Endodermal cell (in vitro differentiated cells): ENCODE measurements around the gene DAGLA. TPM values are rescaled to one million over a fixed set of nuclear protein-coding genes. Genes with fewer than 3 reads are reported as not detected.

Experiments used
- DNase-seq: peaks from one replicate; pipeline ENCODE4 v3.0.0-alpha.2; 2017
- H3K27ac ChIP-seq: 2 replicates; pipeline ENCODE4 v1.5.1; 2013; ENCODE audit warnings: mild to moderate bottlenecking, low read depth, low read length, moderate library complexity
- H3K27me3 ChIP-seq: 2 replicates; pipeline ENCODE4 v1.6.1; 2013; ENCODE audit warnings: mild to moderate bottlenecking, low read length, moderate library complexity; ENCODE audit not compliant: insufficient read depth, control insufficient read depth, poor library complexity, severe bottlenecking
- H3K36me3 ChIP-seq: 2 replicates; pipeline ENCODE4 v1.7.0; 2013; ENCODE audit warnings: mild to moderate bottlenecking, low read length, moderate library complexity; ENCODE audit not compliant: control insufficient read depth, insufficient read depth
- H3K4me1 ChIP-seq: one replicate; pipeline ENCODE4 v1.7.0; 2013; ENCODE audit warnings: low read length; ENCODE audit not compliant: control insufficient read depth, insufficient read depth
- H3K4me3 ChIP-seq: 2 replicates; pipeline ENCODE4 v1.5.1; 2013; ENCODE audit warnings: mild to moderate bottlenecking, low read length, moderate library complexity
- H3K9ac ChIP-seq: 2 replicates; pipeline ENCODE4 v1.6.1; 2013; ENCODE audit warnings: mild to moderate bottlenecking, low read length, moderate library complexity; ENCODE audit not compliant: poor library complexity, severe bottlenecking; ENCODE audit errors: extremely low read depth
- H3K9me3 ChIP-seq: 2 replicates; pipeline ENCODE4 v1.6.1; 2013; ENCODE audit warnings: mild to moderate bottlenecking, low read length, moderate library complexity; ENCODE audit not compliant: control insufficient read depth
- H3K27ac Mint-ChIP-seq: 2 replicates; pipeline ENCODE4 v1.8.0; 2020; ENCODE audit warnings: mixed read lengths
- H3K27me3 Mint-ChIP-seq: 2 replicates; pipeline ENCODE4 v1.8.0; 2021; ENCODE audit warnings: mild to moderate bottlenecking, mixed read lengths; ENCODE audit not compliant: insufficient read depth
- H3K36me3 Mint-ChIP-seq: 2 replicates; pipeline ENCODE4 v1.8.0; 2020; ENCODE audit warnings: low read depth, mixed read lengths
- H3K4me1 Mint-ChIP-seq: 2 replicates; pipeline ENCODE4 v1.8.0; 2020; ENCODE audit warnings: mixed read lengths
- H3K4me3 Mint-ChIP-seq: 2 replicates; pipeline ENCODE4 v1.8.0; 2020; ENCODE audit warnings: mild to moderate bottlenecking, moderate library complexity, mixed read lengths
- H3K9me3 Mint-ChIP-seq: 2 replicates; pipeline ENCODE4 v1.8.0; 2020; ENCODE audit warnings: mild to moderate bottlenecking, mixed read lengths
- WGBS, 2 experiments: methylation state at CpG; one replicate each; pipeline versions ENCODE4 v1.1.5 to v1.1.7; 2013; ENCODE audit warnings: missing lambda C conversion rate in 2 of 2, mixed read lengths in 1 of 2; ENCODE audit not compliant: insufficient coverage in 1 of 2, insufficient read length in 1 of 2; 5-methylcytosine and 5-hydroxymethylcytosine counted together
- total RNA-seq, 2 donors: library from RNA; stranded (reverse); fragmentation: NEBNext Ultra II Directional in 1 of 2; extraction: Animal tissue kit (Norgen Biotek cat#: 25700) in 1 of 2; gene quantifications; 2 replicates in 1 of 2; 3 replicates in 1 of 2; pipeline ENCODE4 v1.2.1, GENCODE V29; 2021
- TF ChIP-seq, protein P1 (sequence below): fragments of 200-600 bp; sonication (generic); conservative IDR thresholded peaks from 2 replicates; pipeline ENCODE4 v1.5.0; 2021; ENCODE audit warnings: antibody characterized with exemption, mild to moderate bottlenecking

DAGLA gene
- total RNA-seq, 2 donors from 2014 or later = 5.6 to 8.7 TPM

GRCh38 chr11:61647529-61647928 is 32.7 kb upstream of the DAGLA start:
- Histone ChIP-seq H3K9me3 (no peaks in the 10 kb centered on the region), H3K4me3 (no peak overlapping the region), H3K9ac (no peak overlapping the region), H3K27ac (no peak overlapping the region), H3K36me3 (no peaks in the 10 kb centered on the region), H3K4me1 (no peaks in the 10 kb centered on the region), H3K27me3 (no peaks in the 10 kb centered on the region)
- Mint-ChIP-seq H3K36me3 (no peaks in the 10 kb centered on the region), H3K9me3 (no peaks in the 10 kb centered on the region), H3K4me1 (no peaks in the 10 kb centered on the region), H3K4me3 (no peak overlapping the region), H3K27ac (no peak overlapping the region), H3K27me3 (no peaks in the 10 kb centered on the region)
- WGBS, 2 experiments = 79 to 90% methylated on average over 3 of the region's 3 CpGs
- TF ChIP-seq, protein P1, sequence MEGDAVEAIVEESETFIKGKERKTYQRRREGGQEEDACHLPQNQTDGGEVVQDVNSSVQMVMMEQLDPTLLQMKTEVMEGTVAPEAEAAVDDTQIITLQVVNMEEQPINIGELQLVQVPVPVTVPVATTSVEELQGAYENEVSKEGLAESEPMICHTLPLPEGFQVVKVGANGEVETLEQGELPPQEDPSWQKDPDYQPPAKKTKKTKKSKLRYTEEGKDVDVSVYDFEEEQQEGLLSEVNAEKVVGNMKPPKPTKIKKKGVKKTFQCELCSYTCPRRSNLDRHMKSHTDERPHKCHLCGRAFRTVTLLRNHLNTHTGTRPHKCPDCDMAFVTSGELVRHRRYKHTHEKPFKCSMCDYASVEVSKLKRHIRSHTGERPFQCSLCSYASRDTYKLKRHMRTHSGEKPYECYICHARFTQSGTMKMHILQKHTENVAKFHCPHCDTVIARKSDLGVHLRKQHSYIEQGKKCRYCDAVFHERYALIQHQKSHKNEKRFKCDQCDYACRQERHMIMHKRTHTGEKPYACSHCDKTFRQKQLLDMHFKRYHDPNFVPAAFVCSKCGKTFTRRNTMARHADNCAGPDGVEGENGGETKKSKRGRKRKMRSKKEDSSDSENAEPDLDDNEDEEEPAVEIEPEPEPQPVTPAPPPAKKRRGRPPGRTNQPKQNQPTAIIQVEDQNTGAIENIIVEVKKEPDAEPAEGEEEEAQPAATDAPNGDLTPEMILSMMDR = no peak
- no peak for DNase-seq

GRCh38 chr11:61650781-61651571 is 29.2 kb upstream of the DAGLA start:
- Histone ChIP-seq H3K4me1 (peaks cover 8% of the 10 kb centered on the region), H3K9ac (no peak overlapping the region), H3K27ac (no peak overlapping the region), H3K4me3 (no peak overlapping the region), H3K27me3 (no peaks in the 10 kb centered on the region), H3K9me3 (no peaks in the 10 kb centered on the region), H3K36me3 (no peaks in the 10 kb centered on the region)
- TF ChIP-seq, protein P1 = no peak
- no peak overlapping the region for H3K27ac Mint-ChIP-seq
- no peak overlapping the region for H3K4me3 Mint-ChIP-seq
- 83 to 86% methylated on average over 17 of the region's 17 CpGs for WGBS, 2 experiments
- H3K9me3 Mint-ChIP-seq = no peaks in the 10 kb centered on the region
- peaks cover 15% of the 10 kb centered on the region for H3K4me1 Mint-ChIP-seq
- H3K27me3 Mint-ChIP-seq = peaks cover 4% of the 10 kb centered on the region
- H3K36me3 Mint-ChIP-seq = no peaks in the 10 kb centered on the region
- peak; percentile 80 for DNase-seq

DNA sequence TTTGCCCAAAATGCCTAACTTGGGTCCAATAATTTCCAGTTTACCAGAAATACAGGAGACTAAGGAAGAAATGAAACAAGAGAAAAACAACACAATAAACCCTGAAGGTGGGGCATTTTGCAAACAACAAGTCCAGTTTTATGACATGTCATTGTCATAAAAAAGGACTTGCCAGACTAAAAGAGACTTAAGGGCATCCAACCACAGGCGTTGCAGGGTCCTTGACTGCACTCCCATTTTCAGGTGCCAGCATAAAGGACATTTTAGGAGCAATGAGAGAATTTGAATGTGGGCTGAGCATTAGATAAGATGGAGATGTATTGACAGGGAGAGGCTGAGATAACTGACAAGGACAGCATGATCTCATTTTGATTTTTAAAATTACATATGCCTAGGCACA is 28.1 kb upstream of the DAGLA start:
- Mint-ChIP-seq H3K27ac (no peak overlapping the region), H3K27me3 (peaks cover 4% of the 10 kb centered on the region), H3K4me1 (peaks cover 21% of the 10 kb centered on the region), H3K9me3 (no peaks in the 10 kb centered on the region), H3K36me3 (no peaks in the 10 kb centered on the region), H3K4me3 (no peak overlapping the region)
- H3K36me3 ChIP-seq = no peaks in the 10 kb centered on the region
- TF ChIP-seq, protein P1 = no peak
- no peak for DNase-seq
- H3K27ac ChIP-seq = no peak overlapping the region
- peaks cover 8% of the 10 kb centered on the region for H3K4me1 ChIP-seq
- no peak overlapping the region for H3K9ac ChIP-seq
- H3K9me3 ChIP-seq = no peaks in the 10 kb centered on the region
- H3K27me3 ChIP-seq = no peaks in the 10 kb centered on the region
- no peak overlapping the region for H3K4me3 ChIP-seq
- 86 to 87% methylated on average over 1 of the region's 1 CpG for WGBS, 2 experiments
